ENCODE results near the gene UPF1.

DNA sequence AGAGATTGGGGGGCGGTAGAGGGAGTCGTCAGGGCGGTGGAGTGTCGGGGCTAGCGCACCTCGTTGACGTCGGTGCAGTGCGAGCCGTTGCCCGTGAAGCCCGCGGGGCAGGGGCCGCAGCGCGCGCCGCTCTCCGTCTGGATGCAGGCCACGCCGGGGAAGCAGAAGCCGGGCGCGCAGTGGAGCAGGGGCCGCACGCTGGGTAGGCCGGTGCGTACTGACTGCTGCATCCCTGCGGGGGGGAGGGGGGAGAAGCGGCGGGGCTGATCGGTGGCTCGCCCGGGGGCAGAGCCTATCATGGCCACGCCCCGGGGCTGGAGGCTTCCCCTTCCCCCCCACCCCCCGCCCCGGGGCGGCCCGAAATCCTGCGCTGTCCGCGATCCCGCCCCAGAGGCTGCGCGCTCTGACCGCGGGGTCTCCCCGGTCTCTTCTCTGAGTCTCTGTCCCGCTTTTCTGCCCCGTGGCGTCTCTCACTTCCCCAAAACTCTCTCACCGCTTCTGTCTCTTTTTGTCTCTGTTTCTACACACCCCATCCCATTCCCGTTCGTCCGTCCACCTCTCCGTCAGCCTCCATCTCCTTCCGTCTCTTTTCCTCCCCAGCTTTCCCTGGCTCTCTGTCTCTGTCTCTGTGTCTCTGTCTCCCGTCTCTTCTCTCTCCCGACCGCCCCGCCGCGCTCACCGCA, 41.7 kb upstream of the UPF1 start:
- TF ChIP-seq, protein P1, sequence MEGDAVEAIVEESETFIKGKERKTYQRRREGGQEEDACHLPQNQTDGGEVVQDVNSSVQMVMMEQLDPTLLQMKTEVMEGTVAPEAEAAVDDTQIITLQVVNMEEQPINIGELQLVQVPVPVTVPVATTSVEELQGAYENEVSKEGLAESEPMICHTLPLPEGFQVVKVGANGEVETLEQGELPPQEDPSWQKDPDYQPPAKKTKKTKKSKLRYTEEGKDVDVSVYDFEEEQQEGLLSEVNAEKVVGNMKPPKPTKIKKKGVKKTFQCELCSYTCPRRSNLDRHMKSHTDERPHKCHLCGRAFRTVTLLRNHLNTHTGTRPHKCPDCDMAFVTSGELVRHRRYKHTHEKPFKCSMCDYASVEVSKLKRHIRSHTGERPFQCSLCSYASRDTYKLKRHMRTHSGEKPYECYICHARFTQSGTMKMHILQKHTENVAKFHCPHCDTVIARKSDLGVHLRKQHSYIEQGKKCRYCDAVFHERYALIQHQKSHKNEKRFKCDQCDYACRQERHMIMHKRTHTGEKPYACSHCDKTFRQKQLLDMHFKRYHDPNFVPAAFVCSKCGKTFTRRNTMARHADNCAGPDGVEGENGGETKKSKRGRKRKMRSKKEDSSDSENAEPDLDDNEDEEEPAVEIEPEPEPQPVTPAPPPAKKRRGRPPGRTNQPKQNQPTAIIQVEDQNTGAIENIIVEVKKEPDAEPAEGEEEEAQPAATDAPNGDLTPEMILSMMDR (IDR thresholded peaks at IDR 0.05; ENCODE audit: insufficient read depth, low read depth, low read length): no peak
- TF ChIP-seq EZH2 (IDR thresholded peaks at IDR 0.05; ENCODE audit: insufficient read depth, low read length): no peak

Data from astrocyte (in vitro differentiated cells and primary cell).